Smooth muscle cell (in vitro differentiated cells): ENCODE results near the gene CLCN4. TPM values are rescaled to one million over a fixed set of nuclear protein-coding genes. Genes with fewer than 3 reads are reported as not detected.

Source experiments
- DNase-seq: peaks from one replicate; lab custom pipeline; 2025; ENCODE audit not compliant: unreplicated experiment; lab: John Stamatoyannopoulos, UW
- H2AFZ ChIP-seq: fragments of 200-600 bp; sonication (generic); 2 replicates; pipeline ENCODE4 v1.6.0; 2016; ENCODE audit warnings: antibody characterized with exemption, low read depth, mild to moderate bottlenecking
- H3F3A ChIP-seq: fragments of 200-600 bp; sonication (generic); 2 replicates; pipeline ENCODE4 v1.6.0; 2017; ENCODE audit warnings: antibody characterized with exemption, low read depth
- H3K27ac ChIP-seq: fragments of 200-600 bp; sonication (generic); 2 replicates; pipeline ENCODE4 v1.5.1; 2016; ENCODE audit warnings: low read depth, mild to moderate bottlenecking
- H3K27me3 ChIP-seq: fragments of 200-600 bp; sonication (generic); 2 replicates; pipeline ENCODE4 v1.6.1; 2016; ENCODE audit warnings: low read depth, mild to moderate bottlenecking
- H3K36me3 ChIP-seq: fragments of 200-600 bp; sonication (generic); 2 replicates; pipeline ENCODE4 v1.5.1; 2016; ENCODE audit warnings: low read depth
- H3K4me1 ChIP-seq: fragments of 200-600 bp; sonication (generic); 2 replicates; pipeline ENCODE4 v1.5.1; 2016; ENCODE audit warnings: low read depth
- H3K4me2 ChIP-seq: fragments of 200-600 bp; sonication (generic); 2 replicates; pipeline ENCODE4 v1.6.0; 2016; ENCODE audit warnings: mild to moderate bottlenecking
- H3K4me3 ChIP-seq: fragments of 200-600 bp; sonication (generic); 2 replicates; pipeline ENCODE4 v1.5.1; 2016; ENCODE audit warnings: mild to moderate bottlenecking
- H3K79me2 ChIP-seq: fragments of 200-600 bp; sonication (generic); 2 replicates; pipeline ENCODE4 v1.6.0; 2016; ENCODE audit warnings: low read depth, mild to moderate bottlenecking
- H3K9ac ChIP-seq: fragments of 200-600 bp; sonication (generic); 2 replicates; pipeline ENCODE4 v1.6.0; 2016; ENCODE audit warnings: low read depth
- H3K9me3 ChIP-seq: fragments of 200-600 bp; sonication (generic); replicated peaks from 2 replicates; pipeline ENCODE4 v1.5.1; 2016; ENCODE audit warnings: low read depth
- H4K20me1 ChIP-seq: fragments of 200-600 bp; sonication (generic); 2 replicates; pipeline ENCODE4 v1.6.0; 2016; ENCODE audit warnings: low read depth
- CTCF ChIP-seq: fragments of 200-600 bp; sonication (generic); IDR thresholded peaks from 2 replicates; pipeline ENCODE4 v1.5.1; 2017; ENCODE audit warnings: borderline replicate concordance, mild to moderate bottlenecking, antibody characterized with exemption; ENCODE audit not compliant: insufficient read depth, poor library complexity, severe bottlenecking
- WGBS: methylation state at CpG from one replicate; pipeline ENCODE4 v1.1.7; 2016; ENCODE audit warnings: low lambda C conversion rate; 5-methylcytosine and 5-hydroxymethylcytosine counted together
- polyA plus RNA-seq: library from polyadenylated mRNA; unstranded; fragments of >200 nt; fragmentation: Nextera tagmentation; extraction: Ambion mirVana; gene quantifications from 2 replicates; pipeline ENCODE4 v1.2.1, GENCODE V29; 2016
- total RNA-seq: library from RNA; depleted of rRNA; stranded (reverse); fragments of >200 nt; gene quantifications from 2 replicates; pipeline ENCODE4 v1.2.3, GENCODE V29; 2014

Gene CLCN4
- total and polyA plus RNA-seq, 2 experiments from 2014 or later = 2.5 to 3.1 TPM

GRCh38 chrX:10109695-10110094 lies 47.1 kb upstream of the CLCN4 start:
- no peaks in the 10 kb centered on the region for H4K20me1 ChIP-seq
- no peaks in the 10 kb centered on the region for H3K36me3 ChIP-seq
- H3K4me1 ChIP-seq = no peaks in the 10 kb centered on the region
- WGBS = 88% methylated on average over 27 of the region's 27 CpGs
- H3K27me3 ChIP-seq = no peaks in the 10 kb centered on the region
- DNase-seq = no peak
- H3K9ac ChIP-seq = no peak overlapping the region
- no peaks in the 10 kb centered on the region for H3F3A ChIP-seq
- no peak overlapping the region for H3K4me2 ChIP-seq
- no peaks in the 10 kb centered on the region for H3K79me2 ChIP-seq
- H2AFZ ChIP-seq = no peak overlapping the region
- H3K9me3 ChIP-seq = no peaks in the 10 kb centered on the region
- H3K4me3 ChIP-seq = no peak overlapping the region
- no peak for TF ChIP-seq CTCF
- no peak overlapping the region for H3K27ac ChIP-seq

DNA sequence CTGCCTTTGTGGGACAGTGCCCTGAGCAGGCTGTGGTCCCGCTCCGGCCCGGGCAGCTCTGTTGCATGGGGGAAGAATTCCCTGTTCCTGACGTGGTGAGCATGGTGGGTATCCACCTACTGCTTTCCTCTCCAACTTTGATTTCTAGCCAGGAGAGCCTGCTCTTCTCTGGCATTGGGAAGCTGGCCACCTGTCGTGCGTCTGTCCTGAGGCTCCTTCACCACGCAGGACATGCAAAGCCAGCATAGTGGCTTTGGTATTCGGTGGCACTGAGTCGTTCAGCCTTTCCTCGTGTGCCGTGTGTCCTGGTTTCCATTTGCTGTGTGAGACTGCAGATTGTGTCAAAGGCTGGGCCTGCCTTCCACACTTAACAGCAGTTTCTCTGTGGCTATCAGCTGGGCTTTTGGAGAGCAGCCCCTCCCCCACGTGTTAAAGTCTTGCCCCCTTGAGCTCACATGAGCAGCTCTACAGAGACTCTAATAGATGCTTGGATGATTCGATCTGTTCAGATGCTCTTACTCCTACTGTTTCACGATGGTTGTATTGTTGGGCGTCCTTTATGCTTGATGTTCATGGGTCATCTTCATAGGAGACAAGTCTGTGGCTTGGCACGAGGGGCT lies 46.3 kb upstream of the CLCN4 start:
- Histone ChIP-seq H3K27me3 (no peaks in the 10 kb centered on the region), H3F3A (no peaks in the 10 kb centered on the region), H3K4me2 (no peak overlapping the region), H3K27ac (no peak overlapping the region), H3K4me1 (no peaks in the 10 kb centered on the region), H3K79me2 (no peaks in the 10 kb centered on the region), H4K20me1 (no peaks in the 10 kb centered on the region), H3K9ac (no peak overlapping the region), H2AFZ (no peak overlapping the region), H3K9me3 (no peaks in the 10 kb centered on the region), H3K4me3 (no peak overlapping the region), H3K36me3 (no peaks in the 10 kb centered on the region)
- no peak for TF ChIP-seq CTCF
- WGBS = 85% methylated on average over 16 of the region's 16 CpGs
- DNase-seq = no peak

- Histone ChIP-seq H3K27ac (no peak overlapping the region), H3K9ac (no peak overlapping the region), H3K4me2 (no peak overlapping the region), H3K36me3 (no peaks in the 10 kb centered on the region), H3F3A (no peaks in the 10 kb centered on the region), H3K79me2 (no peaks in the 10 kb centered on the region), H3K9me3 (no peaks in the 10 kb centered on the region), H3K4me3 (no peak overlapping the region), H4K20me1 (no peaks in the 10 kb centered on the region), H3K4me1 (no peaks in the 10 kb centered on the region), H2AFZ (no peak overlapping the region), H3K27me3 (no peaks in the 10 kb centered on the region)
- TF ChIP-seq CTCF = no peak
- DNase-seq = no peak
- WGBS = 81% methylated on average over 10 of the region's 10 CpGs
These were observed 45.8 kb upstream of the CLCN4 start for GRCh38 chrX:10110984-10111363.
